HepG2 (cell line): ENCODE measurements around the gene PPP1R18. TPM values are rescaled to one million over a fixed set of nuclear protein-coding genes. Genes with fewer than 3 reads are reported as not detected.

Source experiments
- ATM ChIP-seq: fragments of 450-650 bp; IDR thresholded peaks from 2 replicates; pipeline ENCODE4 v1.7.1; 2017; ENCODE audit warnings: mild to moderate bottlenecking, borderline replicate concordance
- BORCS8-MEF2B ChIP-seq: sonication (generic); formaldehyde crosslinking; IDR thresholded peaks from 2 replicates; pipeline ENCODE4 v1.8.0; 2022; ENCODE audit warnings: mild to moderate bottlenecking, missing genetic modification reagents
- CBX1 ChIP-seq: IDR thresholded peaks from one replicate; pipeline ENCODE4 v1.6.1; 2016; ENCODE audit warnings: antibody characterized with exemption, low read depth
- CHD2 ChIP-seq: IDR thresholded peaks from 2 replicates; pipeline ENCODE4 v1.6.1; 2011; ENCODE audit warnings: low read depth, low read length, improper control_type of control experiment
- EHMT2 ChIP-seq: fragments of 200-600 bp; sonication (generic); IDR thresholded peaks from 2 replicates; pipeline ENCODE4 v1.7.0; 2017; ENCODE audit warnings: antibody characterized with exemption, low read depth, low read length, borderline replicate concordance
- FLYWCH1 ChIP-seq: sonication (generic); formaldehyde crosslinking; IDR thresholded peaks from 2 replicates; pipeline ENCODE4 v1.8.1; 2023; ENCODE audit warnings: mild to moderate bottlenecking, missing genetic modification reagents
- GPBP1L1 ChIP-seq: sonication (generic); formaldehyde crosslinking; IDR thresholded peaks from 2 replicates; pipeline ENCODE4 v1.5.0; 2020; ENCODE audit warnings: mild to moderate bottlenecking, missing genetic modification reagents
- HNRNPH1 ChIP-seq: fragments of 200-400 bp; formaldehyde crosslinking; optimal IDR thresholded peaks from 2 replicates; pipeline ENCODE3; 2017; ENCODE audit warnings: mild to moderate bottlenecking, low read depth, low read length
- PLSCR1 ChIP-seq: sonication (generic); formaldehyde crosslinking; IDR thresholded peaks from 2 replicates; pipeline ENCODE4 v1.5.0; 2020; ENCODE audit warnings: missing genetic modification reagents, mild to moderate bottlenecking, borderline replicate concordance
- POLR2AphosphoS5 ChIP-seq: IDR thresholded peaks from 2 replicates; pipeline ENCODE4 v1.6.1; 2012; ENCODE audit warnings: low read depth, low read length
- ZNF101 ChIP-seq: sonication (generic); formaldehyde crosslinking; IDR thresholded peaks from 2 replicates; pipeline ENCODE4 v1.4.0; 2020; ENCODE audit warnings: mild to moderate bottlenecking, low read depth, missing genetic modification reagents, borderline replicate concordance
- ZNF121 ChIP-seq: sonication (generic); formaldehyde crosslinking; IDR thresholded peaks from 2 replicates; pipeline ENCODE4 v1.5.0; 2020; ENCODE audit warnings: mild to moderate bottlenecking, missing genetic modification reagents
- ZNF598 ChIP-seq: sonication (generic); formaldehyde crosslinking; IDR thresholded peaks from 2 replicates; pipeline ENCODE4 v1.5.1; 2020; ENCODE audit warnings: mild to moderate bottlenecking, missing genetic modification reagents, borderline replicate concordance
- ZNF652 ChIP-seq: IDR thresholded peaks from 2 replicates; pipeline ENCODE4 v1.6.1; 2016; ENCODE audit warnings: low read depth, borderline replicate concordance
- ZNF780A ChIP-seq: sonication (generic); formaldehyde crosslinking; IDR thresholded peaks from 2 replicates; pipeline ENCODE4 v1.8.0; 2022; ENCODE audit warnings: mild to moderate bottlenecking, missing genetic modification reagents, moderate library complexity
- polyA plus RNA-seq, 8 experiments: library from polyadenylated mRNA; depleted of rRNA in 3 of 8; stranded (reverse) in 7 of 8; unstranded in 1 of 8; fragments of >200 nt; fragmentation: Illumina TruSeq in 4 of 8; extraction: Trizol in 4 of 8; gene quantifications; 2 replicates each; pipeline versions ENCODE4 v1.2.1 to v1.2.3, GENCODE V29; 2011 to 2016; ENCODE audit warnings: low read depth in 4 of 8, missing spikeins in 1 of 8, mixed read lengths in 1 of 8; ENCODE audit not compliant: insufficient read depth in 1 of 8
- total RNA-seq, 5 experiments: library from RNA; depleted of rRNA; stranded (reverse); fragments of >200 nt; fragmentation: Illumina TruSeq; extraction: Trizol; gene quantifications; 2 replicates each; pipeline ENCODE4 v1.2.3, GENCODE V29; 2016; ENCODE audit warnings: low read depth in 1 of 5
- TF ChIP-seq, protein P1 (sequence below): sonication (generic); formaldehyde crosslinking; IDR thresholded peaks from 2 replicates; pipeline ENCODE4 v1.4.0; 2020; ENCODE audit warnings: missing genetic modification reagents
- TF ChIP-seq, protein P2 (sequence below): fragments of 450-650 bp; IDR thresholded peaks from 2 replicates; pipeline ENCODE4 v1.6.1; 2017
- TF ChIP-seq, protein P3 (sequence below): IDR thresholded peaks from 2 replicates; pipeline ENCODE4 v1.6.1; 2016; ENCODE audit warnings: low read depth, control low read depth

Gene PPP1R18
- total and polyA plus RNA-seq, 2 of the 13 experiments (the other 11 are each of a cell fraction or from before 2014, with no cell fraction given) = 4.9 to 9.2 TPM

DNA sequence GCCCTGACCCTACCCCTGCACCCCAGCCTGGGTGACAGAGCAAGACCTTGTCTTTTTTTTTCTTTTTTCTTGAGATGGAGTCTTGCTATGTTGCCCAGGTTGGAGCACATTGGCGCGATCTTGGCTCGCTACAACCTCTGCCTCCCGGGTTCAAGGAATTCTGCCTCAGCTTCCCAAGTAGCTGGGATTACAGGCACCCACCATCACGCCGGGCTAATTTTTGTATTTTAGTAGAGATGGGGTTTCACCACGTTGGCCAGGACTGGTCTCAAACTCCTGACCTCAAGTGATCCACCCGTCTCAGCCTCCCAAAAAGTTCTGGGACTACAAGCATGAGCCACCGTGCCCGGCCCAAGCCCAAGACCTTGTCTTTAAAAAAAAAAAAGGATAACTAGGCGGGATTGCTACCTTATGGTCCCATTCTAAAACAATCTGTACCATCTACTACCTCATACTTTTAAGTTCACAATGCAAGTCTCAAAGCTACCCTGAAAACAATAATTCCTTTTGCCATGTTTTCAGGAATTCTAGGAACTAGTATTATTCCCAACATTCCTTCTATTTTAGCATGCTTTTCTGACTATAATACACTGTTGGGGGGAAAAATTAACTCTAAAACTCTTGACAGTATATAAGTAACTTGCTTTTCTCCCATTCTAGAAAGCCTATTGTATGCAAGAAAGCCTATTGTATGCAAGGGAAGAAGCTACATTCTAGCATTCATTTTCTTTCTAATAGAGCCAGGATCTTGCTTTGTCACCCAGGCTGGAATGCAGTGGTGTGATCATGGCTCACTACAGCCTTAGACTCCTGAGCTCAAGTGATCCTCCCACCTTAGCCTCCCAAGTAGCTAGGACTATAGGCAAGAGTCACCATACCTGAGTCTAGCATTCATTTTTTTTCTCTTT lies 40.3 kb upstream of the PPP1R18 start (continued):
- TF ChIP-seq ZNF652 (CRISPR knock-in tag) (no peak), POLR2AphosphoS5 (0 out of 2 replicates have a peak, but pooled peaks have one; percentile 13), ZNF780A (CRISPR knock-in tag) (no peak), CBX1 (no peak), ZNF101 (no peak), CHD2 (0 out of 2 replicates have a peak, but pooled peaks have one; percentile 1), HNRNPH1 (peak; percentile 56), EHMT2 (no peak), ZNF598 (CRISPR knock-in tag) (no peak), PLSCR1 (CRISPR knock-in tag) (no peak), ZNF121 (CRISPR knock-in tag) (peak; percentile 86), FLYWCH1 (no peak), GPBP1L1 (CRISPR knock-in tag) (no peak), BORCS8-MEF2B (no peak), ATM (no peak)
- TF ChIP-seq, protein P1, sequence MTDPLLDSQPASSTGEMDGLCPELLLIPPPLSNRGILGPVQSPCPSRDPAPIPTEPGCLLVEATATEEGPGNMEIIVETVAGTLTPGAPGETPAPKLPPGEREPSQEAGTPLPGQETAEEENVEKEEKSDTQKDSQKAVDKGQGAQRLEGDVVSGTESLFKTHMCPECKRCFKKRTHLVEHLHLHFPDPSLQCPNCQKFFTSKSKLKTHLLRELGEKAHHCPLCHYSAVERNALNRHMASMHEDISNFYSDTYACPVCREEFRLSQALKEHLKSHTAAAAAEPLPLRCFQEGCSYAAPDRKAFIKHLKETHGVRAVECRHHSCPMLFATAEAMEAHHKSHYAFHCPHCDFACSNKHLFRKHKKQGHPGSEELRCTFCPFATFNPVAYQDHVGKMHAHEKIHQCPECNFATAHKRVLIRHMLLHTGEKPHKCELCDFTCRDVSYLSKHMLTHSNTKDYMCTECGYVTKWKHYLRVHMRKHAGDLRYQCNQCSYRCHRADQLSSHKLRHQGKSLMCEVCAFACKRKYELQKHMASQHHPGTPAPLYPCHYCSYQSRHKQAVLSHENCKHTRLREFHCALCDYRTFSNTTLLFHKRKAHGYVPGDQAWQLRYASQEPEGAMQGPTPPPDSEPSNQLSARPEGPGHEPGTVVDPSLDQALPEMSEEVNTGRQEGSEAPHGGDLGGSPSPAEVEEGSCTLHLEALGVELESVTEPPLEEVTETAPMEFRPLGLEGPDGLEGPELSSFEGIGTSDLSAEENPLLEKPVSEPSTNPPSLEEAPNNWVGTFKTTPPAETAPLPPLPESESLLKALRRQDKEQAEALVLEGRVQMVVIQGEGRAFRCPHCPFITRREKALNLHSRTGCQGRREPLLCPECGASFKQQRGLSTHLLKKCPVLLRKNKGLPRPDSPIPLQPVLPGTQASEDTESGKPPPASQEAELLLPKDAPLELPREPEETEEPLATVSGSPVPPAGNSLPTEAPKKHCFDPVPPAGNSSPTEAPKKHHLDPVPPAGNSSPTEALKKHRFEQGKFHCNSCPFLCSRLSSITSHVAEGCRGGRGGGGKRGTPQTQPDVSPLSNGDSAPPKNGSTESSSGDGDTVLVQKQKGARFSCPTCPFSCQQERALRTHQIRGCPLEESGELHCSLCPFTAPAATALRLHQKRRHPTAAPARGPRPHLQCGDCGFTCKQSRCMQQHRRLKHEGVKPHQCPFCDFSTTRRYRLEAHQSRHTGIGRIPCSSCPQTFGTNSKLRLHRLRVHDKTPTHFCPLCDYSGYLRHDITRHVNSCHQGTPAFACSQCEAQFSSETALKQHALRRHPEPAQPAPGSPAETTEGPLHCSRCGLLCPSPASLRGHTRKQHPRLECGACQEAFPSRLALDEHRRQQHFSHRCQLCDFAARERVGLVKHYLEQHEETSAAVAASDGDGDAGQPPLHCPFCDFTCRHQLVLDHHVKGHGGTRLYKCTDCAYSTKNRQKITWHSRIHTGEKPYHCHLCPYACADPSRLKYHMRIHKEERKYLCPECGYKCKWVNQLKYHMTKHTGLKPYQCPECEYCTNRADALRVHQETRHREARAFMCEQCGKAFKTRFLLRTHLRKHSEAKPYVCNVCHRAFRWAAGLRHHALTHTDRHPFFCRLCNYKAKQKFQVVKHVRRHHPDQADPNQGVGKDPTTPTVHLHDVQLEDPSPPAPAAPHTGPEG (CRISPR knock-in tag) = no peak
- TF ChIP-seq, protein P2, sequence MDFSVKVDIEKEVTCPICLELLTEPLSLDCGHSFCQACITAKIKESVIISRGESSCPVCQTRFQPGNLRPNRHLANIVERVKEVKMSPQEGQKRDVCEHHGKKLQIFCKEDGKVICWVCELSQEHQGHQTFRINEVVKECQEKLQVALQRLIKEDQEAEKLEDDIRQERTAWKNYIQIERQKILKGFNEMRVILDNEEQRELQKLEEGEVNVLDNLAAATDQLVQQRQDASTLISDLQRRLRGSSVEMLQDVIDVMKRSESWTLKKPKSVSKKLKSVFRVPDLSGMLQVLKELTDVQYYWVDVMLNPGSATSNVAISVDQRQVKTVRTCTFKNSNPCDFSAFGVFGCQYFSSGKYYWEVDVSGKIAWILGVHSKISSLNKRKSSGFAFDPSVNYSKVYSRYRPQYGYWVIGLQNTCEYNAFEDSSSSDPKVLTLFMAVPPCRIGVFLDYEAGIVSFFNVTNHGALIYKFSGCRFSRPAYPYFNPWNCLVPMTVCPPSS = no peak
- TF ChIP-seq, protein P3, sequence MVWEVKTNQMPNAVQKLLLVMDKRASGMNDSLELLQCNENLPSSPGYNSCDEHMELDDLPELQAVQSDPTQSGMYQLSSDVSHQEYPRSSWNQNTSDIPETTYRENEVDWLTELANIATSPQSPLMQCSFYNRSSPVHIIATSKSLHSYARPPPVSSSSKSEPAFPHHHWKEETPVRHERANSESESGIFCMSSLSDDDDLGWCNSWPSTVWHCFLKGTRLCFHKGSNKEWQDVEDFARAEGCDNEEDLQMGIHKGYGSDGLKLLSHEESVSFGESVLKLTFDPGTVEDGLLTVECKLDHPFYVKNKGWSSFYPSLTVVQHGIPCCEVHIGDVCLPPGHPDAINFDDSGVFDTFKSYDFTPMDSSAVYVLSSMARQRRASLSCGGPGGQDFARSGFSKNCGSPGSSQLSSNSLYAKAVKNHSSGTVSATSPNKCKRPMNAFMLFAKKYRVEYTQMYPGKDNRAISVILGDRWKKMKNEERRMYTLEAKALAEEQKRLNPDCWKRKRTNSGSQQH (CRISPR knock-in tag) = no peak
